Measurements from ENCODE around the gene DDX46. TPM values are rescaled to one million over a fixed set of nuclear protein-coding genes. Genes with fewer than 3 reads are reported as not detected.

DDX46 gene
- total and polyA plus RNA-seq, 7 experiments from 2014 or later: 18.0 to 72.5 (median 55.7) TPM

GRCh38 chr5:134792286-134792685, 33.7 kb downstream of the DDX46 start:
- Histone ChIP-seq H3K27me3 (ENCODE audit: control insufficient read depth in 2 of 2, insufficient read depth in 2 of 2, low read length in 2 of 2) (no peaks in the 10 kb centered on the region), H3K4me3 (ENCODE audit: low read length) (no peak overlapping the region), H3K4me1 (ENCODE audit: control insufficient read depth in 2 of 2, insufficient read depth in 2 of 2, low read length in 2 of 2) (no peaks in the 10 kb centered on the region), H3K9me3 (ENCODE audit: control insufficient read depth in 2 of 3, low read length in 3 of 3) (no peaks in the 10 kb centered on the region), H3K27ac (ENCODE audit: low read depth, low read length) (no peak overlapping the region), H3K36me3 (ENCODE audit: control insufficient read depth in 2 of 3, insufficient read depth in 3 of 3, low read length in 3 of 3) (peaks cover 0 to 75% (median 33%) of the 10 kb centered on the region in 3 experiments)
- Mint-ChIP-seq H3K4me1 (peaks cover 0 to 8% (median 4%) of the 10 kb centered on the region in 7 donors), H3K27me3 (no peaks in the 10 kb centered on the region), H3K36me3 (peaks cover 7 to 54% (median 18%) of the 10 kb centered on the region in 5 donors), H3K4me3 (no peak overlapping the region), H3K27ac (peak overlapping the region in 3 of 9 donors; percentile 11 to 63 (median 12)), H3K9me3 (no peaks in the 10 kb centered on the region)
- no peak for DNase-seq
- intact Hi-C loops (cut with micrococcal nuclease): no loop called here
- ChIA-PET CTCF (no interaction called here), POLR2A (no interaction called here)
- no peak for ATAC-seq

- ATAC-seq (no peak), DNase-seq (no peak)
- Histone ChIP-seq H3K36me3 (ENCODE audit: control insufficient read depth in 2 of 3, insufficient read depth in 3 of 3, low read length in 3 of 3) (peaks cover 0 to 75% (median 35%) of the 10 kb centered on the region in 3 experiments), H3K9me3 (ENCODE audit: control insufficient read depth in 2 of 3, low read length in 3 of 3) (no peaks in the 10 kb centered on the region), H3K4me3 (ENCODE audit: low read length) (no peak overlapping the region), H3K27me3 (ENCODE audit: control insufficient read depth in 2 of 2, insufficient read depth in 2 of 2, low read length in 2 of 2) (no peaks in the 10 kb centered on the region), H3K27ac (ENCODE audit: low read depth, low read length) (no peak overlapping the region), H3K4me1 (ENCODE audit: control insufficient read depth in 2 of 2, insufficient read depth in 2 of 2, low read length in 2 of 2) (no peaks in the 10 kb centered on the region)
- Mint-ChIP-seq H3K27ac (no peak overlapping the region), H3K27me3 (no peaks in the 10 kb centered on the region), H3K4me3 (no peak overlapping the region), H3K4me1 (peaks cover 0 to 8% (median 4%) of the 10 kb centered on the region in 7 donors), H3K9me3 (no peaks in the 10 kb centered on the region), H3K36me3 (peaks cover 7 to 58% (median 18%) of the 10 kb centered on the region in 5 donors)
- CTCF ChIA-PET: interaction anchor here (0.6 kb wide), 1 partner anchor 16 kb away, joined by 3 read pairs; no protein-coding TSS in a partner anchor
- POLR2A ChIA-PET: no interaction called here
- intact Hi-C loops (cut with micrococcal nuclease): no loop called here
Observed at GRCh38 chr5:134793111-134793510, 34.5 kb downstream of the DDX46 start.

GRCh38 chr5:134794082-134794481, 35.5 kb downstream of the DDX46 start:
- CTCF ChIA-PET: no interaction called here
- no peak for DNase-seq
- peaks cover 7 to 67% (median 25%) of the 10 kb centered on the region in 5 donors for H3K36me3 Mint-ChIP-seq

GRCh38 chr5:134794819-134795218, 36.2 kb downstream of the DDX46 start:
- Mint-ChIP-seq H3K36me3 (peaks cover 7 to 65% (median 26%) of the 10 kb centered on the region in 5 donors), H3K9me3 (no peaks in the 10 kb centered on the region), H3K4me3 (no peak overlapping the region), H3K4me1 (peaks cover 0 to 8% (median 4%) of the 10 kb centered on the region in 7 donors), H3K27me3 (no peaks in the 10 kb centered on the region), H3K27ac (peak overlapping the region in 2 of 9 donors; percentile 18 to 28)
- no peak for ATAC-seq
- ChIA-PET CTCF (no interaction called here), POLR2A (no interaction called here)
- no peak for DNase-seq
- H3K27me3 ChIP-seq (ENCODE audit: control insufficient read depth in 2 of 2, insufficient read depth in 2 of 2, low read length in 2 of 2): no peaks in the 10 kb centered on the region
- H3K4me1 ChIP-seq (ENCODE audit: control insufficient read depth in 2 of 2, insufficient read depth in 2 of 2, low read length in 2 of 2): no peaks in the 10 kb centered on the region
- no peak overlapping the region for H3K4me3 ChIP-seq (ENCODE audit: low read length)
- no peak overlapping the region for H3K27ac ChIP-seq (ENCODE audit: low read depth, low read length)
- H3K36me3 ChIP-seq (ENCODE audit: control insufficient read depth in 2 of 3, insufficient read depth in 3 of 3, low read length in 3 of 3): peaks cover 0 to 88% (median 35%) of the 10 kb centered on the region in 3 experiments
- H3K9me3 ChIP-seq (ENCODE audit: control insufficient read depth in 2 of 3, low read length in 3 of 3): no peaks in the 10 kb centered on the region
- intact Hi-C loops (cut with micrococcal nuclease): no loop called here

More at GRCh38 chr5:134794082-134794481, 35.5 kb downstream of the DDX46 start:
- no peak for ATAC-seq
- H3K9me3 ChIP-seq (ENCODE audit: control insufficient read depth in 2 of 3, low read length in 3 of 3): no peaks in the 10 kb centered on the region
- intact Hi-C loops (cut with micrococcal nuclease): no loop called here
- H3K4me3 ChIP-seq (ENCODE audit: low read length): no peak overlapping the region
- Mint-ChIP-seq H3K27me3 (no peaks in the 10 kb centered on the region), H3K27ac (peak overlapping the region in 1 of 9 donors; percentile 47), H3K9me3 (no peaks in the 10 kb centered on the region), H3K4me1 (peaks cover 0 to 8% (median 4%) of the 10 kb centered on the region in 7 donors), H3K4me3 (no peak overlapping the region)
- POLR2A ChIA-PET: no interaction called here
- H3K27ac ChIP-seq (ENCODE audit: low read depth, low read length): no peak overlapping the region
- H3K27me3 ChIP-seq (ENCODE audit: control insufficient read depth in 2 of 2, insufficient read depth in 2 of 2, low read length in 2 of 2): no peaks in the 10 kb centered on the region
- H3K36me3 ChIP-seq (ENCODE audit: control insufficient read depth in 2 of 3, insufficient read depth in 3 of 3, low read length in 3 of 3): peaks cover 0 to 84% (median 35%) of the 10 kb centered on the region in 3 experiments
- H3K4me1 ChIP-seq (ENCODE audit: control insufficient read depth in 2 of 2, insufficient read depth in 2 of 2, low read length in 2 of 2): no peaks in the 10 kb centered on the region

GRCh38 chr5:134798468-134798867, 39.9 kb downstream of the DDX46 start:
- POLR2A ChIA-PET: interaction anchor here (0.6 kb wide), 1 partner anchor 107 kb away, joined by 7 read pairs; the partner anchor contains the start of gene PCBD2
- DNase-seq (no peak), ATAC-seq (no peak)
- Mint-ChIP-seq H3K4me1 (no peaks in the 10 kb centered on the region), H3K9me3 (no peaks in the 10 kb centered on the region), H3K36me3 (peaks cover 9 to 62% (median 25%) of the 10 kb centered on the region in 5 donors), H3K4me3 (no peak overlapping the region), H3K27me3 (no peaks in the 10 kb centered on the region), H3K27ac (no peak overlapping the region)
- intact Hi-C loops (cut with micrococcal nuclease): no loop called here
- Histone ChIP-seq H3K4me1 (ENCODE audit: control insufficient read depth in 2 of 2, insufficient read depth in 2 of 2, low read length in 2 of 2) (no peaks in the 10 kb centered on the region), H3K27ac (ENCODE audit: low read depth, low read length) (no peak overlapping the region), H3K36me3 (ENCODE audit: control insufficient read depth in 2 of 3, insufficient read depth in 3 of 3, low read length in 3 of 3) (peaks cover 0 to 68% (median 19%) of the 10 kb centered on the region in 3 experiments), H3K4me3 (ENCODE audit: low read length) (no peak overlapping the region), H3K27me3 (ENCODE audit: control insufficient read depth in 2 of 2, insufficient read depth in 2 of 2, low read length in 2 of 2) (no peaks in the 10 kb centered on the region), H3K9me3 (ENCODE audit: control insufficient read depth in 2 of 3, low read length in 3 of 3) (no peaks in the 10 kb centered on the region)
- CTCF ChIA-PET: interaction anchor here (1.1 kb wide), 1 partner anchor 13 kb away, joined by 6 read pairs; no protein-coding TSS in a partner anchor

- POLR2A ChIA-PET: no interaction called here
- no peaks in the 10 kb centered on the region for H3K9me3 ChIP-seq (ENCODE audit: control insufficient read depth in 2 of 3, low read length in 3 of 3)
- ATAC-seq: no peak
Observed at GRCh38 chr5:134803821-134804220, 45.2 kb downstream of the DDX46 start.

GRCh38 chr5:134813407-134813806, 54.8 kb downstream of the DDX46 start:
- Histone ChIP-seq H3K9me3 (ENCODE audit: control insufficient read depth in 2 of 3, low read length in 3 of 3) (no peaks in the 10 kb centered on the region), H3K36me3 (ENCODE audit: control insufficient read depth in 2 of 3, insufficient read depth in 3 of 3, low read length in 3 of 3) (peaks cover 10 to 68% (median 26%) of the 10 kb centered on the region in 3 experiments), H3K27me3 (ENCODE audit: control insufficient read depth in 2 of 2, insufficient read depth in 2 of 2, low read length in 2 of 2) (no peaks in the 10 kb centered on the region), H3K4me1 (ENCODE audit: control insufficient read depth in 2 of 2, insufficient read depth in 2 of 2, low read length in 2 of 2) (no peaks in the 10 kb centered on the region), H3K4me3 (ENCODE audit: low read length) (no peak overlapping the region), H3K27ac (ENCODE audit: low read depth, low read length) (no peak overlapping the region)
- peak overlapping the region in 1 of 10 donors; percentile 3 for H3K4me3 Mint-ChIP-seq
- peaks cover 0 to 44% (median 13%) of the 10 kb centered on the region in 5 donors for H3K36me3 Mint-ChIP-seq
- H3K27me3 Mint-ChIP-seq: no peaks in the 10 kb centered on the region
- H3K27ac Mint-ChIP-seq: peak overlapping the region in 5 of 9 donors; percentile 38 to 66 (median 55)
- intact Hi-C loops (cut with micrococcal nuclease): no loop called here
- CTCF ChIA-PET: no interaction called here
- DNase-seq (peak in 1 of 9 donors; percentile 28), ATAC-seq (peak; percentile 65)
- POLR2A ChIA-PET: no interaction called here
- H3K4me1 Mint-ChIP-seq: peaks cover 0 to 16% (median 0%) of the 10 kb centered on the region in 7 donors
- no peaks in the 10 kb centered on the region for H3K9me3 Mint-ChIP-seq

More at GRCh38 chr5:134803821-134804220, 45.2 kb downstream of the DDX46 start:
- Histone ChIP-seq H3K27me3 (ENCODE audit: control insufficient read depth in 2 of 2, insufficient read depth in 2 of 2, low read length in 2 of 2) (no peaks in the 10 kb centered on the region), H3K36me3 (ENCODE audit: control insufficient read depth in 2 of 3, insufficient read depth in 3 of 3, low read length in 3 of 3) (peaks cover 3 to 47% (median 9%) of the 10 kb centered on the region in 3 experiments), H3K27ac (ENCODE audit: low read depth, low read length) (no peak overlapping the region), H3K4me1 (ENCODE audit: control insufficient read depth in 2 of 2, insufficient read depth in 2 of 2, low read length in 2 of 2) (no peaks in the 10 kb centered on the region), H3K4me3 (ENCODE audit: low read length) (no peak overlapping the region)
- Mint-ChIP-seq H3K27ac (peak overlapping the region in 1 of 9 donors; percentile 30), H3K9me3 (no peaks in the 10 kb centered on the region), H3K27me3 (no peaks in the 10 kb centered on the region), H3K36me3 (peaks cover 8 to 42% (median 17%) of the 10 kb centered on the region in 5 donors), H3K4me1 (no peaks in the 10 kb centered on the region), H3K4me3 (no peak overlapping the region)
- CTCF ChIA-PET: no interaction called here
- no peak for DNase-seq
- intact Hi-C loops (cut with micrococcal nuclease): no loop called here
